ENCODE results near the gene GYG1. TPM values are rescaled to one million over a fixed set of nuclear protein-coding genes. Genes with fewer than 3 reads are reported as not detected.

The GYG1 gene
- total and polyA plus RNA-seq, 2 of the 4 experiments (the other 2 are of a cell fraction) = 48.4 to 90.3 TPM

- Histone ChIP-seq H3K9ac (ENCODE audit: low read depth, low read length) (no peak overlapping the region), H3K27me3 (ENCODE audit: control insufficient read depth, insufficient read depth, low read length) (no peaks in the 10 kb centered on the region), H3K23ac (ENCODE audit: low read depth, low read length) (0 out of 2 replicates have a peak overlapping the region, but pooled peaks have one; percentile 17), H2AK5ac (ENCODE audit: low read depth, low read length) (no peak overlapping the region), H4K91ac (ENCODE audit: insufficient read depth, low read depth, low read length) (no peak overlapping the region), H2BK20ac (ENCODE audit: low read depth, low read length) (no peak overlapping the region), H2BK15ac (ENCODE audit: low read depth, low read length) (no peak overlapping the region), H2BK5ac (ENCODE audit: low read depth, low read length, poor library complexity, severe bottlenecking) (peak overlapping the region; percentile 3), H2AK9ac (replicated peaks; ENCODE audit: low read depth, low read length, poor library complexity) (no peak overlapping the region), H2AFZ (replicated peaks; ENCODE audit: low read length, poor library complexity) (no peak overlapping the region), H3K27ac (ENCODE audit: insufficient read depth, low read length) (no peak overlapping the region), H3K79me1 (ENCODE audit: low read depth in 1 of 2, low read length in 2 of 2) (peaks cover 26 to 59% of the 10 kb centered on the region in 2 experiments), H3K14ac (replicated peaks; ENCODE audit: low read depth, low read length) (no peak overlapping the region), H4K20me1 (ENCODE audit: insufficient read depth, low read length) (0 out of 2 replicates have a peak, but pooled peaks cover 4% of the 10 kb centered on the region), H4K5ac (ENCODE audit: low read depth, low read length) (no peak overlapping the region), H3K4ac (ENCODE audit: low read depth, low read length) (no peak overlapping the region), H2BK120ac (ENCODE audit: low read depth, low read length) (no peak overlapping the region), H3K36me3 (ENCODE audit: control insufficient read depth, insufficient read depth, low read length) (peaks cover 19% of the 10 kb centered on the region), H3K9me1 (ENCODE audit: insufficient read depth, low read length) (peaks cover 21% of the 10 kb centered on the region), H3K9me3 (ENCODE audit: control insufficient read depth, insufficient read depth, low read length) (no peaks in the 10 kb centered on the region), H3K18ac (ENCODE audit: low read depth, low read length) (no peak overlapping the region), H3K4me2 (ENCODE audit: low read depth, low read length) (no peak overlapping the region), H3K4me1 (ENCODE audit: control insufficient read depth, insufficient read depth, low read length) (peaks cover 19% of the 10 kb centered on the region), H4K8ac (ENCODE audit: low read depth in 2 of 2, low read length in 2 of 2) (no peak overlapping the region), H3K56ac (ENCODE audit: extremely low read depth, insufficient read depth, low read length) (no peak overlapping the region), H3K4me3 (ENCODE audit: insufficient read depth, low read depth, low read length) (no peak overlapping the region)
- intact Hi-C loops (cut with micrococcal nuclease) (no loop called here), dilution Hi-C loops (cut with HindIII; ENCODE audit: low sequenced_read_pairs, unreplicated experiment) (no loop called here), in situ Hi-C loops (cut with MboI; ENCODE audit: low sequenced_read_pairs) (no loop called here)
- no CpG with 5 or more reads among the region's 1 CpG for WGBS, 2 experiments (ENCODE audit: extremely low coverage in 2 of 2, insufficient read length in 1 of 2)
- no peak for TF ChIP-seq MXI1 (IDR thresholded peaks at IDR 0.05; ENCODE audit: borderline replicate concordance, low read depth, low read length)
- ATAC-seq (ENCODE audit: low read depth) (no peak), DNase-seq (no peak)
- ChIA-PET CTCF (no interaction called here), POLR2A (ENCODE audit: unreplicated experiment) (no interaction called here)
- no TSS peak for BruUV-seq (replicated peaks)
Observed at GRCh38 chr3:148997623-148998022, 6.3 kb downstream of the GYG1 start.
